Anterior cingulate cortex (tissue), 58 donors: ENCODE measurements around the gene SPINK4.

ENCODE experiments used
- DNase-seq, 58 donors: peaks; one replicate each; lab custom pipeline; 2025; lab: John Stamatoyannopoulos, UW

The SPINK4 gene

GRCh38 chr9:33239921-33240320 is at the start of gene SPINK4:
Gene SPINK4 (plus strand): TSS chr9:33240167. CDS start chr9:33240209, 42 bp downstream.
- no peak for DNase-seq

GRCh38 chr9:33192493-33193255 is 47.3 kb upstream of the SPINK4 start:
- no peak for DNase-seq

- DNase-seq: no peak
These were observed 46.1 kb upstream of the SPINK4 start for GRCh38 chr9:33193818-33194217.

GRCh38 chr9:33196736-33197135 is 43.2 kb upstream of the SPINK4 start:
- DNase-seq: no peak

- DNase-seq: peak in 1 of 58 donors; percentile 4
These were observed 42.5 kb upstream of the SPINK4 start for GRCh38 chr9:33197279-33198152.

GRCh38 chr9:33198165-33198564 is 41.8 kb upstream of the SPINK4 start:
- DNase-seq: peak in 11 of 58 donors; percentile 1 to 41 (median 19)

- no peak for DNase-seq
These were observed 37.9 kb upstream of the SPINK4 start for GRCh38 chr9:33202018-33202417.

GRCh38 chr9:33202552-33203201 is 37.3 kb upstream of the SPINK4 start:
- peak in 6 of 58 donors; percentile 3 to 22 (median 14) for DNase-seq

- DNase-seq: no peak
These were observed 30.6 kb upstream of the SPINK4 start for GRCh38 chr9:33209394-33209793.

- no peak for DNase-seq
These were observed 29.8 kb upstream of the SPINK4 start for GRCh38 chr9:33210006-33210715.

- DNase-seq: no peak
These were observed 28.1 kb upstream of the SPINK4 start for GRCh38 chr9:33211695-33212393.

- no peak for DNase-seq
These were observed 19.0 kb upstream of the SPINK4 start for GRCh38 chr9:33220681-33221567.

GRCh38 chr9:33221568-33221884 is 18.4 kb upstream of the SPINK4 start:
- DNase-seq: no peak

GRCh38 chr9:33222031-33222430 is 17.9 kb upstream of the SPINK4 start:
- DNase-seq: no peak

- no peak for DNase-seq
These were observed 16.3 kb upstream of the SPINK4 start for GRCh38 chr9:33223696-33224095.

GRCh38 chr9:33225319-33226147 is 14.4 kb upstream of the SPINK4 start:
- DNase-seq: peak in 35 of 58 donors; percentile 2 to 65 (median 22)

- peak in 1 of 58 donors; percentile 5 for DNase-seq
These were observed 13.0 kb upstream of the SPINK4 start for GRCh38 chr9:33227008-33227398.

- DNase-seq: no peak
These were observed 12.2 kb upstream of the SPINK4 start for GRCh38 chr9:33227741-33228140.
